Endothelial cell (in vitro differentiated cells): ENCODE results near the gene SYNDIG1L. TPM values are rescaled to one million over a fixed set of nuclear protein-coding genes. Genes with fewer than 3 reads are reported as not detected.
A peak's percentile ranks its signal among the peaks of the same experiment; 100 is the strongest.

Source experiments
- DNase-seq: peaks from one replicate; pipeline ENCODE4 v3.0.0; 2021; ENCODE audit warnings: low spot score
- H3K27ac Mint-ChIP-seq: one replicate; pipeline ENCODE4 v1.8.0; 2021; ENCODE audit warnings: mixed read lengths, inconsistent platforms; ENCODE audit not compliant: unreplicated experiment
- H3K27me3 Mint-ChIP-seq: one replicate; pipeline ENCODE4 v1.8.0; 2021; ENCODE audit warnings: mild to moderate bottlenecking, moderate library complexity, mixed read lengths, inconsistent platforms; ENCODE audit not compliant: unreplicated experiment
- H3K36me3 Mint-ChIP-seq: one replicate; pipeline ENCODE4 v1.8.0; 2021; ENCODE audit warnings: mild to moderate bottlenecking, low read depth, mixed read lengths, inconsistent platforms; ENCODE audit not compliant: unreplicated experiment
- H3K4me1 Mint-ChIP-seq: one replicate; pipeline ENCODE4 v1.8.0; 2021; ENCODE audit warnings: mild to moderate bottlenecking, mixed read lengths, inconsistent platforms; ENCODE audit not compliant: unreplicated experiment
- H3K4me3 Mint-ChIP-seq: one replicate; pipeline ENCODE4 v1.8.0; 2021; ENCODE audit warnings: mild to moderate bottlenecking, mixed read lengths, inconsistent platforms; ENCODE audit not compliant: unreplicated experiment
- H3K9me3 Mint-ChIP-seq: one replicate; pipeline ENCODE4 v1.8.0; 2021; ENCODE audit warnings: mixed read lengths, inconsistent platforms; ENCODE audit not compliant: unreplicated experiment
- CTCF ChIP-seq: fragments of 200-600 bp; sonication (generic); IDR thresholded peaks from one replicate; pipeline ENCODE4 v1.5.0; 2021; ENCODE audit warnings: antibody characterized with exemption; ENCODE audit not compliant: unreplicated experiment
- total RNA-seq: library from RNA; stranded (reverse); fragmentation: NEBNext Ultra II Directional; extraction: Animal tissue kit (Norgen Biotek cat#: 25700); gene quantifications from one replicate; pipeline ENCODE4 v1.2.1, GENCODE V29; 2021; ENCODE audit not compliant: unreplicated experiment

Gene SYNDIG1L
- total RNA-seq, 1 donor from 2014 or later, result 1.1 TPM

- no peak overlapping the region for H3K27ac Mint-ChIP-seq
- peaks cover 5% of the 10 kb centered on the region for H3K36me3 Mint-ChIP-seq
- TF ChIP-seq CTCF, result no peak
- no peak for DNase-seq
- no peaks in the 10 kb centered on the region for H3K9me3 Mint-ChIP-seq
- H3K4me3 Mint-ChIP-seq, result no peak overlapping the region
- H3K4me1 Mint-ChIP-seq, result peaks cover 18% of the 10 kb centered on the region
- peaks cover 8% of the 10 kb centered on the region for H3K27me3 Mint-ChIP-seq
Measured at GRCh38 chr14:74402401-74403251, 23.4 kb downstream of the SYNDIG1L start.

- peak overlapping the region; percentile 67 for H3K27ac Mint-ChIP-seq
- TF ChIP-seq CTCF, result no peak
- H3K4me3 Mint-ChIP-seq, result no peak overlapping the region
- peaks cover 20% of the 10 kb centered on the region for H3K4me1 Mint-ChIP-seq
- peaks cover 8% of the 10 kb centered on the region for H3K27me3 Mint-ChIP-seq
- DNase-seq, result peak; percentile 37
- H3K36me3 Mint-ChIP-seq, result peaks cover 5% of the 10 kb centered on the region
- H3K9me3 Mint-ChIP-seq, result no peaks in the 10 kb centered on the region
Measured at GRCh38 chr14:74401504-74402241, 24.3 kb downstream of the SYNDIG1L start.

GRCh38 chr14:74400919-74401503 lies 25.0 kb downstream of the SYNDIG1L start:
- no peaks in the 10 kb centered on the region for H3K9me3 Mint-ChIP-seq
- H3K4me1 Mint-ChIP-seq, result peaks cover 21% of the 10 kb centered on the region
- peaks cover 5% of the 10 kb centered on the region for H3K36me3 Mint-ChIP-seq
- H3K4me3 Mint-ChIP-seq, result no peak overlapping the region
- H3K27me3 Mint-ChIP-seq, result peaks cover 8% of the 10 kb centered on the region
- DNase-seq, result no peak
- TF ChIP-seq CTCF, result no peak
- H3K27ac Mint-ChIP-seq, result peak overlapping the region; percentile 38

GRCh38 chr14:74400031-74400685 lies 25.9 kb downstream of the SYNDIG1L start:
- H3K4me1 Mint-ChIP-seq, result peaks cover 21% of the 10 kb centered on the region
- H3K36me3 Mint-ChIP-seq, result peaks cover 5% of the 10 kb centered on the region
- DNase-seq, result peak; percentile 31
- H3K27ac Mint-ChIP-seq, result peak overlapping the region; percentile 68
- no peak for TF ChIP-seq CTCF
- H3K4me3 Mint-ChIP-seq, result no peak overlapping the region
- H3K9me3 Mint-ChIP-seq, result no peaks in the 10 kb centered on the region
- H3K27me3 Mint-ChIP-seq, result peaks cover 5% of the 10 kb centered on the region
